Measurements from ENCODE around the gene ZNF407.

ZNF407 gene

DNA sequence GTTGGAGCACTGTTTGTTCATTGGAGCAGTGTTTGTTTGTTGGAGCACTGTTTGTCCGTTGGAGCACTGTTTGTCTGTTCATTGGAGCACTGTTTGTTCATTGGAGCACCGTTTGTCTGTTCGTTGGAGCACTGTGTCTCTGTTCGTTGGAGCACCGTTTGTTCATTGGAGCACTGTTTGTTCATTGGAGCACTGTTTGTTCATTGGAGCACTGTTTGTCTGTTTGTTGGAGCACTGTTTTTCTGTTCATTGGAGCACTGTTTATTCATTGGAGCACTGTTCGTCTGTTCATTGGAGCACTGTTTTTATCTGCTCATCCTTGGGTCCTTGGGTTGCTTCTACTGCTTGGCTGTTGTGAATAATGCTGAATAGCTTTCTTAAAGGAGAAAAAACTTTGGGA lies 74.7 kb downstream of the ZNF407 start:
- no peak overlapping the region for H3K27ac ChIP-seq
- DNase-seq (ENCODE audit: low spot score) = no peak
- ChIA-PET POLR2A (ENCODE audit: low non-redundant PET) (no interaction called here), CTCF (no interaction called here)
- TF ChIP-seq, protein P1, sequence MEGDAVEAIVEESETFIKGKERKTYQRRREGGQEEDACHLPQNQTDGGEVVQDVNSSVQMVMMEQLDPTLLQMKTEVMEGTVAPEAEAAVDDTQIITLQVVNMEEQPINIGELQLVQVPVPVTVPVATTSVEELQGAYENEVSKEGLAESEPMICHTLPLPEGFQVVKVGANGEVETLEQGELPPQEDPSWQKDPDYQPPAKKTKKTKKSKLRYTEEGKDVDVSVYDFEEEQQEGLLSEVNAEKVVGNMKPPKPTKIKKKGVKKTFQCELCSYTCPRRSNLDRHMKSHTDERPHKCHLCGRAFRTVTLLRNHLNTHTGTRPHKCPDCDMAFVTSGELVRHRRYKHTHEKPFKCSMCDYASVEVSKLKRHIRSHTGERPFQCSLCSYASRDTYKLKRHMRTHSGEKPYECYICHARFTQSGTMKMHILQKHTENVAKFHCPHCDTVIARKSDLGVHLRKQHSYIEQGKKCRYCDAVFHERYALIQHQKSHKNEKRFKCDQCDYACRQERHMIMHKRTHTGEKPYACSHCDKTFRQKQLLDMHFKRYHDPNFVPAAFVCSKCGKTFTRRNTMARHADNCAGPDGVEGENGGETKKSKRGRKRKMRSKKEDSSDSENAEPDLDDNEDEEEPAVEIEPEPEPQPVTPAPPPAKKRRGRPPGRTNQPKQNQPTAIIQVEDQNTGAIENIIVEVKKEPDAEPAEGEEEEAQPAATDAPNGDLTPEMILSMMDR (conservative IDR thresholded peaks at IDR 0.05; ENCODE audit: low read depth) = no peak

- TF ChIP-seq, protein P1 (conservative IDR thresholded peaks at IDR 0.05; ENCODE audit: low read depth) = no peak
- ChIA-PET POLR2A (ENCODE audit: low non-redundant PET) (no interaction called here), CTCF (no interaction called here)
- DNase-seq (ENCODE audit: low spot score) = no peak
- H3K27ac ChIP-seq = no peak overlapping the region
Observed at GRCh38 chr18:74674487-74674886, 76.8 kb downstream of the ZNF407 start.

- DNase-seq (ENCODE audit: low spot score) = no peak
- CTCF ChIA-PET = no interaction called here
- POLR2A ChIA-PET (ENCODE audit: low non-redundant PET) = no interaction called here
- TF ChIP-seq, protein P1 (conservative IDR thresholded peaks at IDR 0.05; ENCODE audit: low read depth) = no peak
- no peak overlapping the region for H3K27ac ChIP-seq
Observed at GRCh38 chr18:74679006-74679678, 81.5 kb downstream of the ZNF407 start.

DNA sequence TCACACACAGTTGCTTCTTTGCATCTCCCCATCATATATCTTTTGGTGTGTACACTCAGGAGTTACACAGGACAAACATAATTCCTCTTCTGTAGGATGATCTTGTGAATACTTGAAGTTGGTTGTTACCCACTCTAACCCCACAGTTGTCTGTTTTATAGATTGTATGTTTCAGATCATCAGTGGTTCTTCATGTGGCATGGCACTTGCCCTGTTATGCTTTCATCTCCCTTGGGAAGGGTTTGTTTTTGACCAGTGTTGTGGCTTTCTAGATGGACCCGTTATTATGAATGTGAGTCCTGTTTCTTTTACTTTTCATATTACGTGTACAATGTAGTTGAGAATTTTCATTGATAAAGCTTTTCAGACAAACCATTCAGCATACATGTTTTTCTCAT lies 82.0 kb downstream of the ZNF407 start:
- no peak overlapping the region for H3K27ac ChIP-seq
- CTCF ChIA-PET = no interaction called here
- DNase-seq (ENCODE audit: low spot score) = no peak
- TF ChIP-seq, protein P1 (conservative IDR thresholded peaks at IDR 0.05; ENCODE audit: low read depth) = no peak
- POLR2A ChIA-PET (ENCODE audit: low non-redundant PET) = no interaction called here

- TF ChIP-seq, protein P1 (conservative IDR thresholded peaks at IDR 0.05; ENCODE audit: low read depth) = no peak
- CTCF ChIA-PET = no interaction called here
- H3K27ac ChIP-seq = no peak overlapping the region
- no peak for DNase-seq (ENCODE audit: low spot score)
- POLR2A ChIA-PET (ENCODE audit: low non-redundant PET) = interaction anchor here (0.6 kb wide), 1 partner anchor 747 kb away, joined by 3 read pairs; no protein-coding TSS in a partner anchor
Observed at GRCh38 chr18:74682141-74682990, 84.7 kb downstream of the ZNF407 start.

- TF ChIP-seq, protein P1 (conservative IDR thresholded peaks at IDR 0.05; ENCODE audit: low read depth) = no peak
- ChIA-PET CTCF (no interaction called here), POLR2A (ENCODE audit: low non-redundant PET) (no interaction called here)
- no peak overlapping the region for H3K27ac ChIP-seq
- DNase-seq (ENCODE audit: low spot score) = no peak
Observed at GRCh38 chr18:74682991-74683297, 85.3 kb downstream of the ZNF407 start.
